Testis (tissue), 2 donors: ENCODE data around the gene NAV1.

Experiments used
- POLR2A ChIP-seq: fragments of 450-650 bp; IDR thresholded peaks from one replicate; pipeline ENCODE4 v1.6.1; 2017; ENCODE audit warnings: antibody characterized with exemption, mild to moderate bottlenecking, moderate library complexity
- TF ChIP-seq, protein P1 (sequence below), 3 experiments: fragments of 450-650 bp in 2 of 3; fragments of 200-600 bp in 1 of 3; sonication (generic) in 1 of 3; IDR thresholded peaks; one replicate each; pipeline ENCODE4 v1.5.1; 2016 to 2019; ENCODE audit warnings: antibody characterized with exemption in 3 of 3, mild to moderate bottlenecking in 2 of 3, moderate library complexity in 1 of 3

- TF ChIP-seq, protein P1, sequence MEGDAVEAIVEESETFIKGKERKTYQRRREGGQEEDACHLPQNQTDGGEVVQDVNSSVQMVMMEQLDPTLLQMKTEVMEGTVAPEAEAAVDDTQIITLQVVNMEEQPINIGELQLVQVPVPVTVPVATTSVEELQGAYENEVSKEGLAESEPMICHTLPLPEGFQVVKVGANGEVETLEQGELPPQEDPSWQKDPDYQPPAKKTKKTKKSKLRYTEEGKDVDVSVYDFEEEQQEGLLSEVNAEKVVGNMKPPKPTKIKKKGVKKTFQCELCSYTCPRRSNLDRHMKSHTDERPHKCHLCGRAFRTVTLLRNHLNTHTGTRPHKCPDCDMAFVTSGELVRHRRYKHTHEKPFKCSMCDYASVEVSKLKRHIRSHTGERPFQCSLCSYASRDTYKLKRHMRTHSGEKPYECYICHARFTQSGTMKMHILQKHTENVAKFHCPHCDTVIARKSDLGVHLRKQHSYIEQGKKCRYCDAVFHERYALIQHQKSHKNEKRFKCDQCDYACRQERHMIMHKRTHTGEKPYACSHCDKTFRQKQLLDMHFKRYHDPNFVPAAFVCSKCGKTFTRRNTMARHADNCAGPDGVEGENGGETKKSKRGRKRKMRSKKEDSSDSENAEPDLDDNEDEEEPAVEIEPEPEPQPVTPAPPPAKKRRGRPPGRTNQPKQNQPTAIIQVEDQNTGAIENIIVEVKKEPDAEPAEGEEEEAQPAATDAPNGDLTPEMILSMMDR (IDR thresholded peaks at IDR 0.05), result peak; percentile 47 to 64 (median 62)
- TF ChIP-seq POLR2A, result no peak
Observed at GRCh38 chr1:201530741-201531531, 8.0 kb upstream of the NAV1 start.
